ENCODE results near the gene MKKS.

MKKS gene

GRCh38 chr20:10433623-10434466, at the start of gene MKKS:
Gene MKKS, minus strand, starts transcription at chr20:10434222. Its CDS starts 20,708 bp downstream, at chr20:10413514.
- peak; percentile 86 for DNase-seq

DNA sequence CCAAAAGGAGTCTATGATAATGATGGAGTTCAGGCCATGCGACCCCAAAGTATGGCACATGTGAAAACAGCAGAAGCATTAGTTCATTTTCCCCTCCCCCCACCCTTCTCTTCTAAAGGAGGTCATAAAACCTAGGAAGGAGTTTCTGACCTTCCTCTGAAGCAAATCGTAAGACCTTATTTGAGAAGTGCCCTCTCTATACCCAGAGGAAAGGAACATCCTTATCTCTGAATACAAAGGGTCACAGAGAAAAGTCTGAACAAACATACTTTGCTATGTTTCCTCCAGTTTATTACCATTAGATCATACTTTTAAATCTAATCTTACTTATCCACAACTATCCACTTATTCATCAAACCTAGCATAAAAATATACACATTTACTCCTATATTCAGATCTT, 49.7 kb upstream of the MKKS start:
- DNase-seq = no peak

GRCh38 chr20:10481676-10482075, 47.7 kb upstream of the MKKS start:
- DNase-seq = no peak

DNA sequence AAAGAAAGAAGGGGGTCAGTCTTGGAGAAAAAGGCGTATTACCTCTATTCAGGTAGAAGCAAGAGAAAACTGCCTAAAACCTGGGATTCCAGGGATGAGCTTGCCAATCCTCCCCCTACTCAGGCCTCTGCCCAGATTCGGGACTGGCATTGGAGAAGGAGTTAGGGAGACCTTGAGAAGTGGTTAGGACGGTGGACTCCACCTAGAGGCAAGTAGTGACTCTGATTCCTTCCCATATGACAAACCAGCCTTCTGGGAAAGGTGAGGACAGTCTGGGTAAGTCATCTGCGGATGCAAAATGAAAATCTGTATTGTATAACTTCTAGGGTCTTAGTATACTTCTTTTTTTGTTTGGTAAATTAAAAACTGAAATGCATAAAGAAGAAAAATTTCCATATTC, 44.9 kb upstream of the MKKS start:
- no peak for DNase-seq

GRCh38 chr20:10478205-10478604, 44.2 kb upstream of the MKKS start:
- no peak for DNase-seq

DNA sequence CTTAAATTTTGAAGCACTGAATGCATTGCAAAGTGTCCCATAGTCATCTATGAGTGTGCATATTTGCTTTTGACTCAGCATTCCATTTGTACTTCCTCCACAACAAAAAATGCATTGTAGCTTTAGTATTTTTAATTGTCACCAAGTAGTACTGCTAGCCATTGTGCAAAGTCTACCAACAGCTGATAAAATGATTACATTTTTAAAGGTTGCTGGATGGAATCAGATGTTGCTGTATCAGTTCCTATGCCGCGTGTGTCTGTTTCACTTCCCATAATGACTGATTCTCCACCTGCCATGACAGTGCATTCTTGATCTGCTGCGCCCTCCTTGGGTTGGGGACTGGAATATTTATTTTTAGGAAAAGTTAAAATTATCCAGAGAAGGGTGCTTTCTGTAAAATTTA, 42.3 kb upstream of the MKKS start:
- no peak for DNase-seq

- no peak for DNase-seq
Measured at GRCh38 chr20:10475225-10475624, 41.2 kb upstream of the MKKS start.

GRCh38 chr20:10474606-10475184, 40.7 kb upstream of the MKKS start:
- DNase-seq = no peak

DNA sequence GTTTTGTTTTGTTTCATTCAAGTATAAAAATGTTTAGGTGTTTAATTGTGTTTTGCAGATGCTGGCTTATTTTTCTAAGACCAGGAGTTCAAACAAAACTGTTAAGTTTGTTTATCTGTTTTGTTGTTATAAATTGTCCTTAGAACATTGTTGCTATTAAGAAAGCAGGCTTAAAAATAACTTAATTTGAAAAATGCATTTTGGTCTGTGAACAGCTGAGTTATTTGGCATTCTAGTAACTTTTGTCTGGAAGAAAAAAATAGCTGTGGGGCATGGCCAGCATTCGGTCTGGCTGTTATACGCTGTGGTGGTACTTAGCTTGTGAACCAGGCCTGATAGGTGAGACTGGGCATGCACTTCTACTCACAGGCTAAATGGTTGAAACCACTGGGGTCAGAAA, 38.8 kb upstream of the MKKS start:
- no peak for DNase-seq

GRCh38 chr20:10470276-10470675, 36.3 kb upstream of the MKKS start:
- DNase-seq = no peak

DNA sequence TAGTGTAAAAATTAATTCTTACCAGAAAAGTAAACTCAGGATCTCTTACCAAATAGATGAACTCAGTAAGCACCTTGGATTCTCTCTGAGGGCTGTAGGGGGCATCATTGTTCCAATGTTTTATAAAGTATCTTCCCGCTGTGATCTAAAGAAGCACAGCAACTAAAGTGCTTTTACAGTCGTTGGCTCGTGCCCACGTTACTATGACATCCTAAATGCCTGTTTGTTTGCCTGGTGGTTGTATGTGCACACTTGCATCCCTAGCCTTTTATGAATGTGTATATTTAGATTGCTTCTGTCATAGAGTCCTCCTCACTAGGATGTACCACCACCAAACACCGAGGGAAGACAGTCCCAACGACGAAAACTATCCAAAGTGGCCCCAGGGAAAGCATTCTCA, 35.6 kb upstream of the MKKS start:
- DNase-seq = no peak

DNA sequence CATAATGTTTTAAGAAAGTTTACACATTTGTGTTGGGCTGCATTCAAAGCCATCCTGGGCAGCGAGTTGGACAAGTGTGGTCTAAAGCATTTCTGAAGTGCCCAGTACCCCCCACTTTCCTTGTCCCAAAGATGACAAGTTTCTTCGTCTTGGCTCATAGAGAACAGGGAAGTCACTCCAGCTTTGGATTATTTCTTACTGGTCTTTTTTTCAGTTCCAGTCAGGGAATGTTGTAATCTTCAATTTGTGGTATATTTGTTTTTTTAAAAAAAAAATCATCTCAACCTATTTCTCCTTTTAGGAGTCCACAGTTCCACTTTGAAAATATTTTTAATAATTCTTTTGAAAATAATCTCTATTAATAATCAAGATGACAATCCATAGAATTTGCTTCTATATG, 35.0 kb upstream of the MKKS start:
- DNase-seq = no peak

GRCh38 chr20:10468340-10468845, 34.4 kb upstream of the MKKS start:
- no peak for DNase-seq

GRCh38 chr20:10467681-10468339, 33.8 kb upstream of the MKKS start:
- no peak for DNase-seq

DNA sequence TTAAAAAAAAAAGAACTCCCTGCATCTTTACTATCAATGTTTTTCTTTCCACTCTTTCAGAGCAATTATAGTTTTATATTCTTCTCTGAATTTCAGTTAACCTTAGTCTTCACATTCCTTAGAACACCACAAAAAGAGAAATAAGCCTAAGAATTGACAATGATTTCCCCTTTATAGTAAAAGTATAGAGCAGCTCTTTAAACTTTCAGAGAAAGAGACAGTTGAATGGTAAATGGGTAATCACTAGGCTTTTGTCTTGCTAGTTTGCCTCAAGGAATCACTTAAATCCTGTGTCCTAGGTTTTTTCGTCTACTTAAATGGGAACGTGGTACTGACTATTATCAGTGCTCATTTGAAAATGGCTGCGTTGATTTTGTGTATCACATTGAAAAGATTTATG, 32.8 kb upstream of the MKKS start:
- DNase-seq = no peak

- DNase-seq = no peak
Measured at GRCh38 chr20:10466325-10466724, 32.3 kb upstream of the MKKS start.

DNA sequence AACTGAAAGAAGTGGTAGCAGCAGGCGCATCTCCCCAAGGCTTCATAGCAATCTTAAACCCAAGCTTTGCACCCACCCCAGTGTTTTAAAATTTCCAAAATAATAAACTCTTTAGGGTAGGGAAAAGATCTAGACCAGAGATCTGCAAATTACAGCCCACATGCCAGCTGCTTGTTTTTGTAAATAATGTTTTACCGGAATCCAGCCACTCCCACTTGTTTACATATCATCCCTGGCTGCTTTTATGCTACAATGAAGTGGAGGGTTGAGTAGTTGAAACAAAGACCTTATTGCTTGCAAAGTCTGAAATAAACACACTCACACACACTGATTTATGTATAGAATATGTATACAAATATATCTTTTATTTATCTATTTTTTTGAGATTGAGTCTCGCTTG, 31.1 kb upstream of the MKKS start:
- DNase-seq = no peak

DNA sequence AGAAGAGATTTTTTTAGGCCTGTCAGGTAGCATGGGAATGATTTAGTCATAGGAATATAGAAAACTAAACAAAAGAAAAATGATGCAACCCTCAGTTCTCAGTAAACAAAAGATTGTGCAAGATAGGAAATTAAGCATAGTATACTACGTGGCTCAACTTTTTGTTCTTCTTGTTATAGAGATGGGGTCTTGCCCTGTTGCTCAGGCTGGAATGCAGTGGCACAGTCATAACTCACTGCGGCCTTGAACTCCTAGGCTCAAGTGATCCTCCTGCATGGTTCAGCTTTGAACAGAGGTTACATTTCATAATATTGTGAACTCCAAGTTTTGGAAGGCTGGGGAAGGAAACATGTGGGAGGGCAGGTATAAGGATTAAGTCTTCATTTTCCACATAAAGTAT, 29.6 kb upstream of the MKKS start:
- DNase-seq = no peak

- no peak for DNase-seq
Measured at GRCh38 chr20:10462516-10462915, 28.5 kb upstream of the MKKS start.

- no peak for DNase-seq
Measured at GRCh38 chr20:10461495-10461894, 27.5 kb upstream of the MKKS start.

DNA sequence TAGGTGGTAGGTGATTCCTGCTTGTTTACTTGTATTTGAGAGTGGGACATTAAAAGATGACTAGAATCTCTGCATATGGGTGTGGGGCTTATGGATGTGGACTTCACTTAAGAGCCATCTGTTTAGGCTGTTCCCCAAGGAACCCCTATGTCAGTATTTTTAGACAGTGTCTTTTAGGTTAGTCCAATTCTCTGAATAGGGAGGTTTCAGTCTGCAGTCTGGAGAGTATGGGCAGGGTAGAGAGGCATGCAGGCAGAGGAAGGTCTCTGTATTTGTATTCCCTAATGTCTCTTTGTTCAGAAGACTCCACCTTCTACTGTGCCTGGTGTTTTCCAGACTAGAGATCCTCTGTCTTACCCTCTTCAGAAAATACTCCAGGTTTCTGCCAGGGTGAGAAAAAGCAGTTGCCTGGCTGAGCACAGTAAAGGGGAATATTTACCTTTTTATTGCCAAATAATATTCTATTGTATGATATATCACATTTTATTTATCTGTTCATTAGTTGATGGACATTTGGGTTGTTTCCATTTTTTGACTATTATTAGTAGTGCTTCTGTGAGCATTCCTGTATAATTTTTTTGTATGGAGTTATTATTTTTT, 20.2 kb upstream of the MKKS start:
- no peak for DNase-seq

DNA sequence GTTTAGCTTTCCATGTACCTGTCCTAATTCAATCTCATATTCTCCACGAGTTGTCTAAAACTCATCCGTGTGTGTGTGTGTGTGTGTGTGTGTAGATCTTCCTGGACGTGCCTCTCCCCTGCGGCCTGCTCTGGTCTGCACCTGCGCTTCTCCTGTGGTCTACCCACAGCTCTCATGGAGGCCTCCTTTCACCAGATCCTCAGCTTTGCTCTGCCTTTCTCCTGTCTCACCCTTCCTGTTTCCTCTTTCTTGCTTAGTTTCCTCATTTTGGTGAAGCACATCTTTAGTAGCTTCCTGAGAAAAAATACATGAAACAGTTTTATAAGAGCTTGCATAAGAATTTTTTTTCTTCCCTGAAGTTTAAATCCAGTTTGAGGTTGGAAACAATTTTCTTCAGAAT, 19.2 kb upstream of the MKKS start:
- DNase-seq = peak; percentile 36

DNA sequence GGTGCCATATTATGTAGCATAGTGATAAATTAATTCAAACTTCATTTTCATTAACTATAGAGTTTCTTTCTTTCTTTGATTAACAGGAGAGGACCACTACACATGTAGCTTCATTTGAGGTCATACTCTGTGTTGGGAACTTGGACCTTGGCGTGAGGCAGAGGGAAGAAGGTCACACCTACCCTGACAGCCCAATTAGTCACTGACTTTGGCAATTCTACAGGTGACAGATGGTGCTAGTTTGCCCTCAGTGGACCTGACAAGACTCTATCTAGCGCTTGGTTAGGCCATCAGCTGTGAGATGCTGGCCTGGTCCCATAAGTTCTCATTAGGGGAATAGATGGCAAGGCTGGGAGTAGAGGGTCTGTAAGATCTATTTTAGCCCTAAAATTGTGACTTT, 15.2 kb upstream of the MKKS start:
- no peak for DNase-seq

All from CD4-positive, alpha-beta T cell treated with Interferon gamma for 1 hour (primary cell).